ENCODE data around the gene CDH6. TPM values are rescaled to one million over a fixed set of nuclear protein-coding genes. Genes with fewer than 3 reads are reported as not detected.

CDH6 gene
- polyA plus RNA-seq, 1 of the 3 experiments (the other 2 are of a cell fraction), result 1.1 TPM

- no peak overlapping the region for H3K27ac ChIP-seq (ENCODE audit: low read depth in 2 of 2, low read length in 1 of 2)
- H3K9me3 ChIP-seq, result no peaks in the 10 kb centered on the region
- no peaks in the 10 kb centered on the region for H3K36me3 ChIP-seq (replicated peaks in 1 of 2; ENCODE audit: control insufficient read depth in 1 of 2, insufficient read depth in 2 of 2, low read length in 1 of 2)
- no peaks in the 10 kb centered on the region for H3F3A ChIP-seq (replicated peaks; ENCODE audit: insufficient read depth)
- H2AFZ ChIP-seq (ENCODE audit: low read depth), result no peak overlapping the region
- TF ChIP-seq NFIC (IDR thresholded peaks at IDR 0.05; ENCODE audit: borderline replicate concordance) (no peak), USF1 (IDR thresholded peaks at IDR 0.05; ENCODE audit: borderline replicate concordance, low read depth) (no peak), USF2 (IDR thresholded peaks at IDR 0.05; ENCODE audit: borderline replicate concordance, low read depth, low read length) (no peak), POLR2AphosphoS5 (IDR thresholded peaks at IDR 0.05; ENCODE audit: low read depth, low read length) (no peak), GATA2 (CRISPR knock-in tag; IDR thresholded peaks at IDR 0.05) (no peak), ELF1 (IDR thresholded peaks at IDR 0.05) (no peak), MAX (IDR thresholded peaks at IDR 0.05; ENCODE audit: low read depth) (no peak)
- no peaks in the 10 kb centered on the region for H3K9me2 ChIP-seq
- POLR2A ChIA-PET, result no interaction called here
- no peaks in the 10 kb centered on the region for H4K20me1 ChIP-seq (ENCODE audit: insufficient read depth)
- no peak overlapping the region for H3K4me2 ChIP-seq
- DNase-seq, result no peak
- H3K79me2 ChIP-seq (ENCODE audit: insufficient read depth), result no peaks in the 10 kb centered on the region
- H3K4me1 ChIP-seq (ENCODE audit: control insufficient read depth in 1 of 2, insufficient read depth in 2 of 2, low read depth in 1 of 2, low read length in 1 of 2), result peaks cover 0 to 7% of the 10 kb centered on the region in 2 experiments; a peak in 1 of 4 replicates
- no peak overlapping the region for H3K9ac ChIP-seq
- WGBS (ENCODE audit: low lambda C conversion rate), result 32% methylated on average over 5 of the region's 5 CpGs
- no peak overlapping the region; a peak in 1 of 4 replicates for H3K4me3 ChIP-seq (ENCODE audit: low read depth in 2 of 2, low read length in 1 of 2)
- peaks cover 6% of the 10 kb centered on the region; the same call in 1 of the 2 replicates for H3K27me3 ChIP-seq (ENCODE audit: insufficient read depth)
- CTCF ChIA-PET, result no interaction called here
Measured at GRCh38 chr5:31226651-31227050, 33.2 kb downstream of the CDH6 start.

GRCh38 chr5:31229266-31229665 is 35.8 kb downstream of the CDH6 start:
- Histone ChIP-seq H3K79me2 (ENCODE audit: insufficient read depth) (no peaks in the 10 kb centered on the region), H3K4me1 (ENCODE audit: control insufficient read depth in 1 of 2, insufficient read depth in 2 of 2, low read depth in 1 of 2, low read length in 1 of 2) (peaks cover 0 to 13% of the 10 kb centered on the region in 2 experiments; a peak in 1 of 4 replicates), H3K9ac (no peak overlapping the region), H3K4me2 (no peak overlapping the region), H3K36me3 (replicated peaks in 1 of 2; ENCODE audit: control insufficient read depth in 1 of 2, insufficient read depth in 2 of 2, low read length in 1 of 2) (no peaks in the 10 kb centered on the region), H2AFZ (ENCODE audit: low read depth) (no peak overlapping the region; the same call in 1 of the 2 replicates), H3K27me3 (ENCODE audit: insufficient read depth) (peaks cover 6% of the 10 kb centered on the region; the same call in 1 of the 2 replicates), H4K20me1 (ENCODE audit: insufficient read depth) (no peaks in the 10 kb centered on the region), H3K27ac (ENCODE audit: low read depth in 2 of 2, low read length in 1 of 2) (no peak overlapping the region), H3F3A (replicated peaks; ENCODE audit: insufficient read depth) (no peaks in the 10 kb centered on the region), H3K9me3 (no peaks in the 10 kb centered on the region), H3K9me2 (no peaks in the 10 kb centered on the region), H3K4me3 (ENCODE audit: low read depth in 2 of 2, low read length in 1 of 2) (no peak overlapping the region)
- POLR2A ChIA-PET, result no interaction called here
- WGBS (ENCODE audit: low lambda C conversion rate), result 78% methylated on average over 2 of the region's 2 CpGs
- DNase-seq, result no peak
- CTCF ChIA-PET, result interaction anchor here (0.9 kb wide), 1 partner anchor 42 kb away, joined by 3 read pairs; no protein-coding TSS in a partner anchor
- TF ChIP-seq REST (IDR thresholded peaks at IDR 0.05; ENCODE audit: low read depth, low read length) (no peak), IRF3 (IDR thresholded peaks at IDR 0.05; ENCODE audit: low read depth, low read length) (no peak), ZBTB33 (IDR thresholded peaks at IDR 0.05; ENCODE audit: borderline replicate concordance, low read depth) (no peak), TAF1 (IDR thresholded peaks at IDR 0.05; ENCODE audit: borderline replicate concordance, low read depth, low read length) (no peak), GABPA (IDR thresholded peaks at IDR 0.05; ENCODE audit: low read depth) (no peak), RAD21 (IDR thresholded peaks at IDR 0.05; ENCODE audit: low read length) (no peak), JUND (IDR thresholded peaks at IDR 0.05) (no peak), EP300 (IDR thresholded peaks at IDR 0.05; ENCODE audit: borderline replicate concordance in 1 of 2, low read depth in 1 of 2, low read length in 1 of 2) (no peak), GATA2 (CRISPR knock-in tag; IDR thresholded peaks at IDR 0.05) (no peak), RFX5 (IDR thresholded peaks at IDR 0.05; ENCODE audit: low read length) (no peak), POLR2AphosphoS5 (IDR thresholded peaks at IDR 0.05; ENCODE audit: low read depth, low read length) (no peak), CTCF (IDR thresholded peaks at IDR 0.05) (no peak)
